Cardiac septum (tissue), 1 donor: ENCODE measurements around the gene G6PC2. TPM values are rescaled to one million over a fixed set of nuclear protein-coding genes. Genes with fewer than 3 reads are reported as not detected.
"Not testable (repeated sequence)": the region's sequence is repeated elsewhere in the genome, so short reads cannot be mapped to it uniquely, and the experiment has no call there.

ENCODE experiments used
- DNase-seq: peaks from one replicate; pipeline ENCODE4 v3.0.0-alpha.2; 2020; ENCODE audit warnings: low spot score
- intact Hi-C: fragments of 100-400 bp; cut with DNase I; formaldehyde crosslinking; loops from one replicate; pipeline ENCODE4 v1.14.0; 2022
- total RNA-seq: library from RNA; stranded (reverse); fragmentation: NEBNext Ultra II Directional; extraction: Animal tissue kit (Norgen Biotek cat#: 25700); gene quantifications from one replicate; pipeline ENCODE4 v1.2.1, GENCODE V29; 2021
- donor health status: DM: no; HTN: no; CAD: no.

Gene G6PC2
- total RNA-seq, 1 donor from 2014 or later = not detected

GRCh38 chr2:168897449-168897848 lies 3.6 kb upstream of the G6PC2 start:
- intact Hi-C loops = no loop called here
- no peak for DNase-seq

- no peak for DNase-seq
- intact Hi-C loops = no loop called here
These were observed 2.8 kb downstream of the G6PC2 start for GRCh38 chr2:168903888-168904287.

GRCh38 chr2:168904358-168904757 lies 3.3 kb downstream of the G6PC2 start:
- DNase-seq = no peak
- intact Hi-C loops = no loop called here

- intact Hi-C loops = no loop called here
- DNase-seq = no peak
These were observed 7.0 kb downstream of the G6PC2 start for GRCh38 chr2:168907940-168908662.

- intact Hi-C loops = no loop called here
These were observed 9.2 kb downstream of the G6PC2 start for GRCh38 chr2:168910330-168910729.

GRCh38 chr2:168912466-168912865 lies 11.4 kb downstream of the G6PC2 start:
- intact Hi-C loops = no loop called here
- no peak for DNase-seq

More at GRCh38 chr2:168910330-168910729, 9.2 kb downstream of the G6PC2 start:
- no peak for DNase-seq

- no peak for DNase-seq
- intact Hi-C loops = no loop called here
These were observed 11.8 kb downstream of the G6PC2 start for GRCh38 chr2:168912901-168913369.

GRCh38 chr2:168913495-168913894 lies 12.4 kb downstream of the G6PC2 start:
- intact Hi-C loops = no loop called here
- no peak for DNase-seq

- no peak for DNase-seq
- intact Hi-C loops = no loop called here
These were observed 14.6 kb downstream of the G6PC2 start for GRCh38 chr2:168915441-168916330.

GRCh38 chr2:168916331-168916675 lies 15.2 kb downstream of the G6PC2 start:
- intact Hi-C loops = no loop called here
- no peak for DNase-seq

- DNase-seq = no peak
- intact Hi-C loops = loop anchor here (2.0 kb wide), 2 partner anchors 148 to 574 kb away; no protein-coding TSS in a partner anchor
These were observed 19.5 kb downstream of the G6PC2 start for GRCh38 chr2:168920504-168921157.

- no peak for DNase-seq
- intact Hi-C loops = no loop called here
These were observed 25.7 kb downstream of the G6PC2 start for GRCh38 chr2:168926621-168927386.

GRCh38 chr2:168928113-168928831 lies 27.2 kb downstream of the G6PC2 start:
- intact Hi-C loops = no loop called here
- no peak for DNase-seq

- no peak for DNase-seq
- intact Hi-C loops = no loop called here
These were observed 27.9 kb downstream of the G6PC2 start for GRCh38 chr2:168929031-168929430.

- DNase-seq = no peak
These were observed 29.2 kb downstream of the G6PC2 start for GRCh38 chr2:168930242-168930641.

GRCh38 chr2:168932174-168932573 lies 31.1 kb downstream of the G6PC2 start:
- DNase-seq, intact Hi-C loops: not testable (repeated sequence)

More at GRCh38 chr2:168930242-168930641, 29.2 kb downstream of the G6PC2 start:
- intact Hi-C loops = no loop called here

- intact Hi-C loops = no loop called here
- no peak for DNase-seq
These were observed 33.7 kb downstream of the G6PC2 start for GRCh38 chr2:168934826-168935225.

- intact Hi-C loops = no loop called here
- DNase-seq = no peak
These were observed 34.9 kb downstream of the G6PC2 start for GRCh38 chr2:168935810-168936581.
